Endothelial cell of umbilical vein (primary cell): ENCODE results near the gene MCM9. TPM values are rescaled to one million over a fixed set of nuclear protein-coding genes. Genes with fewer than 3 reads are reported as not detected.

ENCODE experiments used
- BruUV-seq: library from RNA; stranded (reverse); fragments of 400-500 nt; replicated peaks from 2 replicates; lab custom pipeline; 2021; lab: Mats Ljungman, UMichigan
- CTCF ChIA-PET: fragments of 300-600, 350-600 bp; sonication (Branson Sonifier 250); formaldehyde crosslinking; loops from one replicate; lab custom pipeline; 2021; ENCODE audit warnings: antibody characterized with exemption, inconsistent platforms; lab: Charles Lee
- POLR2A ChIA-PET: fragments of 300-600, 350-600 bp; sonication (Branson Sonifier 250); formaldehyde crosslinking; loops from one replicate; lab custom pipeline; 2021; ENCODE audit warnings: antibody characterized with exemption, inconsistent platforms; lab: Charles Lee
- DNase-seq: peaks from one replicate; pipeline ENCODE4 v3.0.0-alpha.2; 2011; ENCODE audit warnings: low read depth, low spot score
- FAIRE-seq: peaks from 2 replicates; lab custom pipeline; 2011; peaks lifted over from hg19 to GRCh38; lab: Jason Lieb, UNC
- H2AFZ ChIP-seq: 2 replicates; pipeline ENCODE4 v1.6.0; 2012; ENCODE audit warnings: low read depth, low read length, control low read depth, inconsistent platforms
- H3K27ac ChIP-seq: 2 replicates; pipeline ENCODE4 v1.5.1; 2011; ENCODE audit warnings: low read depth, mild to moderate bottlenecking, control low read depth, low read length, moderate library complexity; ENCODE audit not compliant: insufficient read depth
- H3K27me3 ChIP-seq, 2 experiments: 2 replicates each; pipeline versions ENCODE4 v1.6.0 to v1.6.1; 2011; ENCODE audit warnings: low read length in 2 of 2, mixed read lengths in 1 of 2; ENCODE audit not compliant: control insufficient read depth in 2 of 2, insufficient read depth in 2 of 2
- H3K36me3 ChIP-seq, 2 experiments: 2 replicates in 1 of 2; 3 replicates in 1 of 2; pipeline ENCODE4 v1.5.1; 2011; ENCODE audit warnings: low read length in 2 of 2, mild to moderate bottlenecking in 1 of 2, moderate library complexity in 1 of 2; ENCODE audit not compliant: control insufficient read depth in 2 of 2, insufficient read depth in 2 of 2; ENCODE audit errors: extremely low read depth in 1 of 2
- H3K4me1 ChIP-seq: 3 replicates; pipeline ENCODE4 v1.5.1; 2011; ENCODE audit warnings: mild to moderate bottlenecking, low read length; ENCODE audit not compliant: control insufficient read depth, insufficient read depth; ENCODE audit errors: extremely low read depth
- H3K4me2 ChIP-seq: 2 replicates; pipeline ENCODE4 v1.6.1; 2011; ENCODE audit warnings: low read length, control low read depth, mixed read lengths; ENCODE audit not compliant: insufficient read depth
- H3K4me3 ChIP-seq, 3 experiments: fragments of 200-600 bp in 1 of 3; sonication (generic), shearing (Covaris generic) in 1 of 3; replicated peaks in 1 of 3; 2 replicates each; pipeline ENCODE4 v1.5.1; 2011 to 2016; ENCODE audit warnings: control low read depth in 3 of 3, low read length in 3 of 3, mild to moderate bottlenecking in 2 of 3, inconsistent platforms in 1 of 3, low read depth in 1 of 3, moderate library complexity in 1 of 3; ENCODE audit not compliant: insufficient read depth in 1 of 3
- H3K79me2 ChIP-seq: 2 replicates; pipeline ENCODE4 v1.6.0; 2012; ENCODE audit warnings: low read length, inconsistent platforms; ENCODE audit not compliant: control insufficient read depth, insufficient read depth
- H3K9ac ChIP-seq: replicated peaks from 2 replicates; pipeline ENCODE3; 2011; ENCODE audit warnings: low read length, control low read depth; ENCODE audit not compliant: insufficient read depth; ENCODE audit errors: extremely low read depth
- H3K9me1 ChIP-seq: replicated peaks from 3 replicates; pipeline ENCODE4 v1.6.0; 2011; ENCODE audit warnings: mild to moderate bottlenecking, low read length; ENCODE audit not compliant: control insufficient read depth, insufficient read depth; ENCODE audit errors: extremely low read depth
- H3K9me3 ChIP-seq: replicated peaks from 2 replicates; pipeline ENCODE4 v1.5.1; 2012; ENCODE audit warnings: low read length, inconsistent platforms; ENCODE audit not compliant: control insufficient read depth, insufficient read depth
- H4K20me1 ChIP-seq: replicated peaks from 2 replicates; pipeline ENCODE3; 2011; ENCODE audit warnings: mild to moderate bottlenecking, low read length; ENCODE audit not compliant: control insufficient read depth, insufficient read depth; ENCODE audit errors: extremely low read depth
- CTCF ChIP-seq, 2 donors: IDR thresholded peaks; 1 replicate in 1 of 2; 2 replicates in 1 of 2; pipeline ENCODE4 v1.5.1; 2011; ENCODE audit warnings: low read length in 2 of 2, mild to moderate bottlenecking in 2 of 2, moderate library complexity in 2 of 2, control low read depth in 1 of 2, inconsistent platforms in 1 of 2, low read depth in 1 of 2; ENCODE audit not compliant: insufficient read depth in 1 of 2; ENCODE audit errors: extremely low read depth in 1 of 2
- EZH2 ChIP-seq: IDR thresholded peaks from 2 replicates; pipeline ENCODE4 v1.6.1; 2012; ENCODE audit warnings: borderline replicate concordance, low read depth, mild to moderate bottlenecking, moderate library complexity, low read length, inconsistent platforms; ENCODE audit not compliant: severe bottlenecking
- FOS ChIP-seq: IDR thresholded peaks from 2 replicates; pipeline ENCODE4 v1.6.1; 2011; ENCODE audit warnings: mild to moderate bottlenecking, low read length, moderate library complexity, borderline replicate concordance; ENCODE audit not compliant: insufficient read depth
- GATA2 ChIP-seq: IDR thresholded peaks from 2 replicates; pipeline ENCODE4 v1.7.0; 2011; ENCODE audit warnings: low read depth, mild to moderate bottlenecking, moderate library complexity, mixed read lengths, low read length; ENCODE audit not compliant: insufficient read length, insufficient read depth
- JUN ChIP-seq: IDR thresholded peaks from 2 replicates; pipeline ENCODE4 v1.6.1; 2011; ENCODE audit warnings: borderline replicate concordance, low read depth; ENCODE audit not compliant: insufficient read length, insufficient read depth
- MAX ChIP-seq: IDR thresholded peaks from 2 replicates; pipeline ENCODE4 v1.6.1; 2011; ENCODE audit not compliant: insufficient read depth, insufficient read length
- MYC ChIP-seq: IDR thresholded peaks from one replicate; pipeline ENCODE4 v1.6.1; 2011; ENCODE audit warnings: mild to moderate bottlenecking, low read depth, low read length
- POLR2A ChIP-seq: IDR thresholded peaks from 2 replicates; pipeline ENCODE4 v1.6.1; 2012; ENCODE audit warnings: low read depth, mild to moderate bottlenecking, control low read depth, low read length
- POLR2AphosphoS5 ChIP-seq: IDR thresholded peaks from 2 replicates; pipeline ENCODE4 v1.6.1; 2012; ENCODE audit warnings: low read depth, mild to moderate bottlenecking, control low read depth, low read length, moderate library complexity; ENCODE audit not compliant: insufficient read depth
- dilution Hi-C: fragments of 300-500 bp; cut with MboI; formaldehyde crosslinking; loops from one replicate; pipeline ENCODE4 v1.15.0; 2019; ENCODE audit warnings: low sequenced_read_pairs; ENCODE audit not compliant: extremely low pct_ligation_motif_present
- intact Hi-C: fragments of 100-400 bp; cut with micrococcal nuclease; formaldehyde crosslinking; loops from one replicate; pipeline ENCODE4 v1.10.0; 2022
- polyA plus RNA-seq, 4 experiments: library from polyadenylated mRNA; depleted of rRNA in 3 of 4; stranded (reverse) in 3 of 4; unstranded in 1 of 4; fragments of >200 nt; gene quantifications; 2 replicates each; pipeline versions ENCODE4 v1.2.1 to v1.2.3, GENCODE V29; 2011 to 2012; ENCODE audit warnings: missing spikeins in 1 of 4
- total RNA-seq: library from RNA; stranded (reverse); gene quantifications from 2 replicates; pipeline ENCODE4 v1.2.3, GENCODE V29; 2021

Gene MCM9
- total and polyA plus RNA-seq, 2 donors (not counting 3 experiments of a cell fraction or from before 2014, with no cell fraction given): 2.0 to 14.1 TPM

GRCh38 chr6:118952683-118953082 is 17.7 kb upstream of the MCM9 start:
- H4K20me1 ChIP-seq: no peaks in the 10 kb centered on the region
- no peak for FAIRE-seq
- DNase-seq: no peak
- dilution Hi-C loops (no loop called here), intact Hi-C loops (no loop called here)
- no peaks in the 10 kb centered on the region for H3K79me2 ChIP-seq
- H3K9me3 ChIP-seq: no peaks in the 10 kb centered on the region
- H3K4me1 ChIP-seq: no peaks in the 10 kb centered on the region
- no peaks in the 10 kb centered on the region for H3K9me1 ChIP-seq
- no peaks in the 10 kb centered on the region for H3K27me3 ChIP-seq
- no peak overlapping the region for H3K4me2 ChIP-seq
- ChIA-PET POLR2A (no interaction called here), CTCF (no interaction called here)
- TF ChIP-seq POLR2AphosphoS5: no peak
- no peaks in the 10 kb centered on the region for H3K36me3 ChIP-seq
- H3K4me3 ChIP-seq: no peak overlapping the region
- no peak overlapping the region for H3K27ac ChIP-seq
- H3K9ac ChIP-seq: no peak overlapping the region
- H2AFZ ChIP-seq: no peak overlapping the region
- BruUV-seq: no TSS peak

GRCh38 chr6:118945217-118945616 is 10.3 kb upstream of the MCM9 start:
- no peaks in the 10 kb centered on the region for H3K9me3 ChIP-seq
- ChIA-PET CTCF (interaction anchor here (1.3 kb wide), 1 partner anchor 165 kb away, joined by 3 read pairs; no protein-coding TSS in a partner anchor), POLR2A (interaction anchor here (0.7 kb wide), 1 partner anchor 129 kb away, joined by 4 read pairs; no protein-coding TSS in a partner anchor)
- no peak overlapping the region for H3K4me2 ChIP-seq
- no peak overlapping the region for H2AFZ ChIP-seq
- FAIRE-seq (no peak), DNase-seq (no peak)
- dilution Hi-C loops: no loop called here
- no peaks in the 10 kb centered on the region for H3K36me3 ChIP-seq
- intact Hi-C loops: no loop called here
- no peak overlapping the region for H3K9ac ChIP-seq
- no peaks in the 10 kb centered on the region for H3K9me1 ChIP-seq
- no peaks in the 10 kb centered on the region for H4K20me1 ChIP-seq
- no peak overlapping the region for H3K4me3 ChIP-seq
- H3K4me1 ChIP-seq: no peaks in the 10 kb centered on the region
- no peaks in the 10 kb centered on the region for H3K79me2 ChIP-seq
- no peak overlapping the region for H3K27ac ChIP-seq
- TF ChIP-seq MYC: no peak
- TF ChIP-seq CTCF (IDR thresholded peaks at IDR 0.05; ENCODE audit: extremely low read depth in 1 of 2, insufficient read depth in 1 of 2, low read depth in 1 of 2, low read length in 2 of 2): no peak
- TF ChIP-seq JUN: no peak
- no peak for TF ChIP-seq POLR2A
- TF ChIP-seq MAX: no peak
- TF ChIP-seq GATA2: no peak
- no peak for TF ChIP-seq FOS
- no peak for TF ChIP-seq POLR2AphosphoS5
- no peak for TF ChIP-seq EZH2
- BruUV-seq: no TSS peak
- H3K27me3 ChIP-seq: no peaks in the 10 kb centered on the region
